Nephron (organoid): Measurements from ENCODE around the gene TRPM1.
A peak's percentile ranks its signal among the peaks of the same experiment; 100 is the strongest.

ENCODE experiments used
- H3K27ac Mint-ChIP-seq, 3 experiments: 2 replicates each; pipeline ENCODE4 v1.8.0; 2020; ENCODE audit warnings: mixed read lengths in 3 of 3, mild to moderate bottlenecking in 2 of 3, moderate library complexity in 1 of 3
- H3K27me3 Mint-ChIP-seq: 2 replicates; pipeline ENCODE4 v1.8.0; 2021; ENCODE audit warnings: low read depth, mild to moderate bottlenecking, moderate library complexity, mixed read lengths
- H3K36me3 Mint-ChIP-seq: 2 replicates; pipeline ENCODE4 v1.8.0; 2020; ENCODE audit warnings: low read depth, mixed read lengths
- H3K4me1 Mint-ChIP-seq: 2 replicates; pipeline ENCODE4 v1.8.0; 2020; ENCODE audit warnings: mixed read lengths
- H3K4me3 Mint-ChIP-seq, 3 experiments: 2 replicates each; pipeline ENCODE4 v1.8.0; 2020; ENCODE audit warnings: mild to moderate bottlenecking in 3 of 3, mixed read lengths in 3 of 3, moderate library complexity in 2 of 3
- H3K9me3 Mint-ChIP-seq: 2 replicates; pipeline ENCODE4 v1.8.0; 2020; ENCODE audit warnings: mixed read lengths
- CTCF ChIP-seq, 3 experiments: fragments of 200-600 bp; sonication (generic); IDR thresholded peaks; one replicate each; pipeline ENCODE4 v1.5.0; 2021; ENCODE audit warnings: antibody characterized with exemption in 3 of 3; ENCODE audit not compliant: unreplicated experiment in 3 of 3

TRPM1 gene

GRCh38 chr15:31040611-31041010 is 60.9 kb downstream of the TRPM1 start:
- H3K36me3 Mint-ChIP-seq = no peaks in the 10 kb centered on the region
- peaks cover 3% of the 10 kb centered on the region for H3K27me3 Mint-ChIP-seq
- H3K4me1 Mint-ChIP-seq = peaks cover 10% of the 10 kb centered on the region
- no peak overlapping the region for H3K4me3 Mint-ChIP-seq
- no peak overlapping the region for H3K27ac Mint-ChIP-seq
- no peaks in the 10 kb centered on the region for H3K9me3 Mint-ChIP-seq
- no peak for TF ChIP-seq CTCF (IDR thresholded peaks at IDR 0.05; ENCODE audit: unreplicated experiment in 3 of 3)

GRCh38 chr15:31039961-31040360 is 61.6 kb downstream of the TRPM1 start:
- Mint-ChIP-seq H3K36me3 (no peaks in the 10 kb centered on the region), H3K27ac (no peak overlapping the region), H3K4me1 (peaks cover 10% of the 10 kb centered on the region), H3K9me3 (no peaks in the 10 kb centered on the region), H3K27me3 (peaks cover 3% of the 10 kb centered on the region), H3K4me3 (no peak overlapping the region)
- TF ChIP-seq CTCF (IDR thresholded peaks at IDR 0.05; ENCODE audit: unreplicated experiment in 3 of 3) = no peak

GRCh38 chr15:31037731-31038477 is 63.6 kb downstream of the TRPM1 start:
- H3K27me3 Mint-ChIP-seq = peaks cover 3% of the 10 kb centered on the region
- H3K27ac Mint-ChIP-seq = no peak overlapping the region
- TF ChIP-seq CTCF (IDR thresholded peaks at IDR 0.05; ENCODE audit: unreplicated experiment in 3 of 3) = no peak
- no peaks in the 10 kb centered on the region for H3K9me3 Mint-ChIP-seq
- no peak overlapping the region for H3K4me3 Mint-ChIP-seq
- no peaks in the 10 kb centered on the region for H3K36me3 Mint-ChIP-seq
- peaks cover 14% of the 10 kb centered on the region for H3K4me1 Mint-ChIP-seq

- Mint-ChIP-seq H3K4me1 (peaks cover 12% of the 10 kb centered on the region), H3K27ac (peak overlapping the region in 1 of 3 experiments; percentile 9), H3K4me3 (no peak overlapping the region), H3K9me3 (no peaks in the 10 kb centered on the region), H3K27me3 (peaks cover 1% of the 10 kb centered on the region), H3K36me3 (no peaks in the 10 kb centered on the region)
- TF ChIP-seq CTCF (IDR thresholded peaks at IDR 0.05; ENCODE audit: unreplicated experiment in 3 of 3) = no peak
These were observed 64.7 kb downstream of the TRPM1 start for GRCh38 chr15:31036783-31037182.

- no peaks in the 10 kb centered on the region for H3K27me3 Mint-ChIP-seq
- H3K27ac Mint-ChIP-seq = peak overlapping the region in 1 of 3 experiments; percentile 63
- no peak for TF ChIP-seq CTCF (IDR thresholded peaks at IDR 0.05; ENCODE audit: unreplicated experiment in 3 of 3)
- no peak overlapping the region for H3K4me3 Mint-ChIP-seq
- no peaks in the 10 kb centered on the region for H3K9me3 Mint-ChIP-seq
- no peaks in the 10 kb centered on the region for H3K36me3 Mint-ChIP-seq
- peaks cover 12% of the 10 kb centered on the region for H3K4me1 Mint-ChIP-seq
These were observed 65.9 kb downstream of the TRPM1 start for GRCh38 chr15:31035610-31036009.

- H3K9me3 Mint-ChIP-seq = no peaks in the 10 kb centered on the region
- H3K4me1 Mint-ChIP-seq = peaks cover 12% of the 10 kb centered on the region
- no peaks in the 10 kb centered on the region for H3K27me3 Mint-ChIP-seq
- H3K27ac Mint-ChIP-seq = peak overlapping the region; percentile 86 to 95 (median 91)
- no peak for TF ChIP-seq CTCF (IDR thresholded peaks at IDR 0.05; ENCODE audit: unreplicated experiment in 3 of 3)
- H3K4me3 Mint-ChIP-seq = no peak overlapping the region
- no peaks in the 10 kb centered on the region for H3K36me3 Mint-ChIP-seq
These were observed 67.4 kb downstream of the TRPM1 start for GRCh38 chr15:31034152-31034551.
